GM12878 (cell line): Measurements from ENCODE around the gene ODC1. TPM values are rescaled to one million over a fixed set of nuclear protein-coding genes. Genes with fewer than 3 reads are reported as not detected.

Experiments
- ASH2L ChIP-seq: fragments of 300-600, 200-600 bp; sonication (generic); IDR thresholded peaks from 2 replicates; pipeline ENCODE4 v1.6.1; 2017; ENCODE audit warnings: low read depth, mild to moderate bottlenecking, borderline replicate concordance
- BRCA1 ChIP-seq: IDR thresholded peaks from 2 replicates; pipeline ENCODE4 v1.6.1; 2011; ENCODE audit warnings: low read depth, low read length, improper control_type of control experiment
- HDAC6 ChIP-seq: fragments of 200-600 bp; sonication (generic); IDR thresholded peaks from one replicate; pipeline ENCODE4 v1.8.0; 2017; ENCODE audit warnings: antibody characterized with exemption; ENCODE audit not compliant: unreplicated experiment
- JUNB ChIP-seq: IDR thresholded peaks from 2 replicates; pipeline ENCODE4 v1.6.1; 2016; ENCODE audit warnings: antibody characterized with exemption, mild to moderate bottlenecking
- MEF2A ChIP-seq: IDR thresholded peaks from 2 replicates; pipeline ENCODE4 v1.6.1; 2011; ENCODE audit warnings: low read depth, mild to moderate bottlenecking, low read length, moderate library complexity; ENCODE audit not compliant: insufficient read depth
- PAX5 ChIP-seq: IDR thresholded peaks from 2 replicates; pipeline ENCODE4 v1.6.1; 2011; ENCODE audit warnings: low read depth, low read length, borderline replicate concordance
- POLR2AphosphoS2 ChIP-seq: IDR thresholded peaks from 2 replicates; pipeline ENCODE4 v1.6.1; 2011; ENCODE audit warnings: low read depth, mild to moderate bottlenecking, low read length, improper control_type of control experiment, moderate library complexity
- RELA ChIP-seq: fragments of 450-650 bp; IDR thresholded peaks from 2 replicates; pipeline ENCODE4 v1.8.0; 2014; ENCODE audit warnings: borderline replicate concordance; ENCODE audit not compliant: partially characterized antibody
- SIN3A ChIP-seq: IDR thresholded peaks from 2 replicates; pipeline ENCODE4 v1.6.1; 2012; ENCODE audit warnings: low read depth, low read length, improper control_type of control experiment
- TARDBP ChIP-seq: IDR thresholded peaks from 2 replicates; pipeline ENCODE4 v1.6.1; 2016; ENCODE audit warnings: borderline replicate concordance
- USF1 ChIP-seq: IDR thresholded peaks from 2 replicates; pipeline ENCODE4 v1.6.1; 2011; ENCODE audit warnings: borderline replicate concordance, low read depth, mild to moderate bottlenecking, moderate library complexity, mixed read lengths, low read length; ENCODE audit not compliant: insufficient read depth; ENCODE audit errors: extremely low read length
- ZBED1 ChIP-seq: IDR thresholded peaks from 2 replicates; pipeline ENCODE4 v1.6.1; 2016; ENCODE audit warnings: borderline replicate concordance
- ZNF687 ChIP-seq: fragments of 450-650 bp; IDR thresholded peaks from 2 replicates; pipeline ENCODE4 v1.6.1; 2017; ENCODE audit warnings: mild to moderate bottlenecking, moderate library complexity
- ZSCAN29 ChIP-seq: fragments of 450-650 bp; IDR thresholded peaks from 2 replicates; pipeline ENCODE4 v1.6.1; 2017; ENCODE audit warnings: mild to moderate bottlenecking, moderate library complexity
- polyA plus RNA-seq, 11 experiments: library from polyadenylated mRNA; depleted of rRNA in 4 of 11; unstranded in 6 of 11; stranded (reverse) in 5 of 11; fragments of >200 nt; fragmentation: Nextera tagmentation in 4 of 11; fragmentation: Illumina TruSeq in 1 of 11; extraction: Ambion mirVana in 4 of 11; extraction: Trizol in 1 of 11; gene quantifications; 1 replicate in 1 of 11; 2 replicates in 10 of 11; pipeline versions ENCODE4 v1.2.1 to v1.2.3, GENCODE V29; 2011 to 2016; ENCODE audit warnings: inconsistent platforms in 2 of 11, missing spikeins in 2 of 11, low read depth in 1 of 11
- total RNA-seq, 4 experiments: library from RNA; depleted of rRNA in 3 of 4; stranded (reverse); fragments of >200 nt in 3 of 4; fragmentation: Illumina TruSeq in 1 of 4; extraction: Trizol in 1 of 4; gene quantifications; 2 replicates each; pipeline versions ENCODE4 v1.2.1 to v1.2.3, GENCODE V29; 2013 to 2021

The ODC1 gene
- total and polyA plus RNA-seq, 10 of the 15 experiments (the other 5 are each of a cell fraction or from before 2014, with no cell fraction given), result 68.5 to 441 (median 340) TPM

- TF ChIP-seq BRCA1 (no peak), TARDBP (no peak), ASH2L (no peak), RELA (no peak), USF1 (no peak), ZBED1 (peak; percentile 29; the same call in 1 of the 2 replicates), ZNF687 (no peak), JUNB (no peak), PAX5 (peak; percentile 30; the same call in 1 of the 2 replicates), MEF2A (no peak), ZSCAN29 (no peak), HDAC6 (no peak), POLR2AphosphoS2 (0 out of 2 replicates have a peak, but pooled peaks have one; percentile 52), SIN3A (no peak)
Measured at GRCh38 chr2:10439185-10439879, 8.8 kb downstream of the ODC1 start (continued).
